HepG2 (cell line): ENCODE results near the gene NYNRIN. TPM values are rescaled to one million over a fixed set of nuclear protein-coding genes. Genes with fewer than 3 reads are reported as not detected.

Experiments
- BHLHE40 ChIP-seq: IDR thresholded peaks from 2 replicates; pipeline ENCODE4 v1.6.1; 2011; ENCODE audit warnings: low read length, improper control_type of control experiment
- CBX1 ChIP-seq: IDR thresholded peaks from one replicate; pipeline ENCODE4 v1.6.1; 2016; ENCODE audit warnings: antibody characterized with exemption, low read depth
- DNMT1 ChIP-seq: sonication (generic); formaldehyde crosslinking; IDR thresholded peaks from 2 replicates; pipeline ENCODE4 v1.5.1; 2020; ENCODE audit warnings: mild to moderate bottlenecking, missing genetic modification reagents
- HNRNPK ChIP-seq: fragments of 200-400 bp; formaldehyde crosslinking; IDR thresholded peaks from 2 replicates; pipeline ENCODE4 v1.6.1; 2018; ENCODE audit warnings: low read length, low read depth, moderate library complexity, mild to moderate bottlenecking; ENCODE audit not compliant: poor library complexity, severe bottlenecking
- KLF6 ChIP-seq: IDR thresholded peaks from 2 replicates; pipeline ENCODE4 v1.8.0; 2016; ENCODE audit warnings: missing biosample characterization, missing genetic modification reagents
- MXD4 ChIP-seq: IDR thresholded peaks from 2 replicates; pipeline ENCODE4 v1.6.1; 2016; ENCODE audit warnings: mild to moderate bottlenecking, missing biosample characterization, missing genetic modification reagents
- PRMT3 ChIP-seq: sonication (generic); formaldehyde crosslinking; IDR thresholded peaks from 2 replicates; pipeline ENCODE4 v1.8.1; 2022; ENCODE audit warnings: low read depth, mild to moderate bottlenecking, moderate library complexity, missing genetic modification reagents, borderline replicate concordance
- RAD21 ChIP-seq: fragments of 450-650 bp; formaldehyde crosslinking; IDR thresholded peaks from 2 replicates; pipeline ENCODE4 v1.5.0; 2020; ENCODE audit warnings: mild to moderate bottlenecking
- SPEN ChIP-seq: sonication (generic); formaldehyde crosslinking; IDR thresholded peaks from 2 replicates; pipeline ENCODE4 v1.5.1; 2020; ENCODE audit warnings: low read depth, mild to moderate bottlenecking, missing genetic modification reagents
- SUZ12 ChIP-seq: fragments of 150-350 bp; IDR thresholded peaks from 2 replicates; pipeline ENCODE4 v1.6.1; 2014; ENCODE audit warnings: low read depth, low read length
- TBL1XR1 ChIP-seq: fragments of 150-350 bp; IDR thresholded peaks from 2 replicates; pipeline ENCODE4 v1.6.1; 2014; ENCODE audit warnings: borderline replicate concordance, low read length; ENCODE audit not compliant: partially characterized antibody
- ZMYM3 ChIP-seq: sonication (generic); formaldehyde crosslinking; IDR thresholded peaks from 2 replicates; pipeline ENCODE4 v1.5.1; 2020; ENCODE audit warnings: mild to moderate bottlenecking, missing genetic modification reagents
- ZNF143 ChIP-seq: sonication (generic); formaldehyde crosslinking; IDR thresholded peaks from 2 replicates; pipeline ENCODE4 v1.4.0; 2020; ENCODE audit warnings: missing genetic modification reagents
- ZNF33A ChIP-seq: sonication (generic); formaldehyde crosslinking; IDR thresholded peaks from 2 replicates; pipeline ENCODE4 v1.5.1; 2020; ENCODE audit warnings: missing genetic modification reagents, mild to moderate bottlenecking, moderate library complexity, borderline replicate concordance
- ZNF552 ChIP-seq: sonication (generic); formaldehyde crosslinking; IDR thresholded peaks from 2 replicates; pipeline ENCODE4 v1.9.0; 2022; ENCODE audit warnings: missing genetic modification reagents, mild to moderate bottlenecking, borderline replicate concordance
- ZNF782 ChIP-seq: sonication (generic); formaldehyde crosslinking; IDR thresholded peaks from 2 replicates; pipeline ENCODE4 v1.4.0; 2020; ENCODE audit warnings: missing genetic modification reagents, mild to moderate bottlenecking, borderline replicate concordance
- ZZZ3 ChIP-seq: sonication (generic); formaldehyde crosslinking; IDR thresholded peaks from 2 replicates; pipeline ENCODE4 v1.4.0; 2020; ENCODE audit warnings: missing genetic modification reagents, mild to moderate bottlenecking, borderline replicate concordance
- polyA plus RNA-seq, 8 experiments: library from polyadenylated mRNA; depleted of rRNA in 3 of 8; stranded (reverse) in 7 of 8; unstranded in 1 of 8; fragments of >200 nt; fragmentation: Illumina TruSeq in 4 of 8; extraction: Trizol in 4 of 8; gene quantifications; 2 replicates each; pipeline versions ENCODE4 v1.2.1 to v1.2.3, GENCODE V29; 2011 to 2016; ENCODE audit warnings: low read depth in 4 of 8, missing spikeins in 1 of 8, mixed read lengths in 1 of 8; ENCODE audit not compliant: insufficient read depth in 1 of 8
- total RNA-seq, 5 experiments: library from RNA; depleted of rRNA; stranded (reverse); fragments of >200 nt; fragmentation: Illumina TruSeq; extraction: Trizol; gene quantifications; 2 replicates each; pipeline ENCODE4 v1.2.3, GENCODE V29; 2016; ENCODE audit warnings: low read depth in 1 of 5
- TF ChIP-seq, protein P1 (sequence below): sonication (generic); formaldehyde crosslinking; IDR thresholded peaks from 2 replicates; pipeline ENCODE4 v1.4.0; 2020; ENCODE audit warnings: missing genetic modification reagents
- TF ChIP-seq, protein P2 (sequence below): IDR thresholded peaks from 2 replicates; pipeline ENCODE4 v1.6.1; 2016; ENCODE audit warnings: mild to moderate bottlenecking, missing biosample characterization, missing genetic modification reagents
- TF ChIP-seq, protein P3 (sequence below): sonication (generic); formaldehyde crosslinking; IDR thresholded peaks from 2 replicates; pipeline ENCODE4 v1.4.0; 2020; ENCODE audit warnings: missing genetic modification reagents, mild to moderate bottlenecking, borderline replicate concordance
- TF ChIP-seq, protein P4 (sequence below): sonication (generic); formaldehyde crosslinking; IDR thresholded peaks from 2 replicates; pipeline ENCODE4 v1.8.1; 2023; ENCODE audit warnings: mild to moderate bottlenecking, inconsistent platforms, moderate library complexity, missing genetic modification reagents, borderline replicate concordance
- TF ChIP-seq, protein P5 (sequence below): sonication (generic); formaldehyde crosslinking; conservative IDR thresholded peaks from 2 replicates; pipeline ENCODE4 v1.8.0; 2022; ENCODE audit warnings: missing genetic modification reagents
- TF ChIP-seq, protein P6 (sequence below): sonication (generic); formaldehyde crosslinking; conservative IDR thresholded peaks from 2 replicates; pipeline ENCODE4 v1.4.0; 2020; ENCODE audit warnings: missing genetic modification reagents

NYNRIN gene
- total and polyA plus RNA-seq, 2 of the 13 experiments (the other 11 are each of a cell fraction or from before 2014, with no cell fraction given) = 0.63 to 1.1 TPM

DNA sequence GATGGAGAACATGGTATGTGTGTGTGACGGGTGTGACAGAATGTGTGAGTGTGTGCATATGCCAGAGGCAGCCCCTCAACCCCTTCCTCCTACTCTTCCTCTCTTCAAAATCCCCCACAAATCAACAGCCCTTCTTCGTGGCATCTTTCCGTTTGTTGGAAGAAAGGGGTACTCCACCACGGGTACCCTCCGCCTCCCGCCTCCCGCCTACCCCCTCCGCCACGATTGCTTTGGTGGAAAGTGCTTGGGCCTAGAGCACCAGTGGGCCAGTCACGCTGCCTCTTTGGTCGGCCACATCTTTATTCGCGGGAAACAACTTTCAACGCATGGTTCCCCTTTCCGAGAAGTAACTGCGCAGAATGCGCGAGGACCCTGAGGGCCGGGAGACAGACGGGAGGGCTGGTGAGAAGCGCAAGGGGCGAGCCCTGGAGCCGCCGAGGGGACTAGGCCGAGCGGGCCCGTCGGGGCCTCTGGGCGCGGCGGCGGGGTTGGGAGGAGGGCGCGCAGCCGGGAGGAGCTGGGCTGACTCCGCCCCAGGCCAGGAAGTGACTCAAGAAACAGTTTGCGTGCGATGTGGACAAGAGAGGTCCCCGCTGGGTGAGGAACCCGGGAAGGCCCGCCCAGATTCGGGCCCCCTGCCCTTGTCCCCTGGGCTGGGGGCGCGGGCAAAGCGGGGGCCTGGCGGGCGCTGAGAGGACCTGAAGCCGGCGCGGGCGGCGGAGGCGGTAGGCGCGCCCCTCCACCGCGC, 30.8 kb downstream of the NYNRIN start, which contains the start of the genes CBLN3 and KHNYN (continued):
- TF ChIP-seq, protein P1, sequence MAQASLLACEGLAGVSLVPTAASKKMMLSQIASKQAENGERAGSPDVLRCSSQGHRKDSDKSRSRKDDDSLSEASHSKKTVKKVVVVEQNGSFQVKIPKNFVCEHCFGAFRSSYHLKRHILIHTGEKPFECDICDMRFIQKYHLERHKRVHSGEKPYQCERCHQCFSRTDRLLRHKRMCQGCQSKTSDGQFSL (CRISPR knock-in tag) = no peak
- TF ChIP-seq TBL1XR1 (no peak), SUZ12 (no peak), MXD4 (CRISPR knock-in tag) (peak; percentile 92), CBX1 (peak; percentile 85), HNRNPK (no peak), SPEN (CRISPR knock-in tag) (peak; percentile 92), DNMT1 (CRISPR knock-in tag) (peak; percentile 30), KLF6 (peak; percentile 84), ZNF143 (peak; percentile 12; the same call in 1 of the 2 replicates), ZZZ3 (CRISPR knock-in tag) (peak; percentile 88; the same call in 1 of the 2 replicates), ZMYM3 (CRISPR knock-in tag) (peak; percentile 71; the same call in 1 of the 2 replicates), RAD21 (CRISPR knock-in tag) (peak; percentile 65; the same call in 1 of the 2 replicates), ZNF782 (peak; percentile 85; the same call in 1 of the 2 replicates), ZNF552 (CRISPR knock-in tag) (no peak), ZNF33A (CRISPR knock-in tag) (no peak), BHLHE40 (no peak), PRMT3 (CRISPR knock-in tag) (no peak)
- TF ChIP-seq, protein P2, sequence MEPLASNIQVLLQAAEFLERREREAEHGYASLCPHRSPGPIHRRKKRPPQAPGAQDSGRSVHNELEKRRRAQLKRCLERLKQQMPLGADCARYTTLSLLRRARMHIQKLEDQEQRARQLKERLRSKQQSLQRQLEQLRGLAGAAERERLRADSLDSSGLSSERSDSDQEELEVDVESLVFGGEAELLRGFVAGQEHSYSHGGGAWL = peak; percentile 73
- TF ChIP-seq, protein P3, sequence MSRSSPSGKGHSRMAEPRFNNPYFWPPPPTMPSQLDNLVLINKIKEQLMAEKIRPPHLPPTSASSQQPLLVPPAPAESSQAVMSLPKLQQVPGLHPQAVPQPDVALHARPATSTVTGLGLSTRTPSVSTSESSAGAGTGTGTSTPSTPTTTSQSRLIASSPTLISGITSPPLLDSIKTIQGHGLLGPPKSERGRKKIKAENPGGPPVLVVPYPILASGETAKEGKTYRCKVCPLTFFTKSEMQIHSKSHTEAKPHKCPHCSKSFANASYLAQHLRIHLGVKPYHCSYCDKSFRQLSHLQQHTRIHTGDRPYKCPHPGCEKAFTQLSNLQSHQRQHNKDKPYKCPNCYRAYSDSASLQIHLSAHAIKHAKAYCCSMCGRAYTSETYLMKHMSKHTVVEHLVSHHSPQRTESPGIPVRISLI (CRISPR knock-in tag) = peak; percentile 47; the same call in 1 of the 2 replicates
- TF ChIP-seq, protein P4, sequence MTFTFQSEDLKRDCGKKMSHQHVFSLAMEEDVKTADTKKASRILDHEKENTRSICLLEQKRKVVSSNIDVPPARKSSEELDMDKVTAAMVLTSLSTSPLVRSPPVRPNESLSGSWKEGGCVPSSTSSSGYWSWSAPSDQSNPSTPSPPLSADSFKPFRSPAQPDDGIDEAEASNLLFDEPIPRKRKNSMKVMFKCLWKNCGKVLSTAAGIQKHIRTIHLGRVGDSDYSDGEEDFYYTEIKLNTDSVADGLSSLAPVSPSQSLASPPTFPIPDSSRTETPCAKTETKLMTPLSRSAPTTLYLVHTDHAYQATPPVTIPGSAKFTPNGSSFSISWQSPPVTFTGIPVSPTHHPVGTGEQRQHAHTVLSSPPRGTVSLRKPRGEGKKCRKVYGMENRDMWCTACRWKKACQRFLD (CRISPR knock-in tag) = no peak
- TF ChIP-seq, protein P5, sequence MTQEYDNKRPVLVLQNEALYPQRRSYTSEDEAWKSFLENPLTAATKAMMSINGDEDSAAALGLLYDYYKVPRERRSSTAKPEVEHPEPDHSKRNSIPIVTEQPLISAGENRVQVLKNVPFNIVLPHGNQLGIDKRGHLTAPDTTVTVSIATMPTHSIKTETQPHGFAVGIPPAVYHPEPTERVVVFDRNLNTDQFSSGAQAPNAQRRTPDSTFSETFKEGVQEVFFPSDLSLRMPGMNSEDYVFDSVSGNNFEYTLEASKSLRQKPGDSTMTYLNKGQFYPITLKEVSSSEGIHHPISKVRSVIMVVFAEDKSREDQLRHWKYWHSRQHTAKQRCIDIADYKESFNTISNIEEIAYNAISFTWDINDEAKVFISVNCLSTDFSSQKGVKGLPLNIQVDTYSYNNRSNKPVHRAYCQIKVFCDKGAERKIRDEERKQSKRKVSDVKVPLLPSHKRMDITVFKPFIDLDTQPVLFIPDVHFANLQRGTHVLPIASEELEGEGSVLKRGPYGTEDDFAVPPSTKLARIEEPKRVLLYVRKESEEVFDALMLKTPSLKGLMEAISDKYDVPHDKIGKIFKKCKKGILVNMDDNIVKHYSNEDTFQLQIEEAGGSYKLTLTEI = no peak
- TF ChIP-seq, protein P6, sequence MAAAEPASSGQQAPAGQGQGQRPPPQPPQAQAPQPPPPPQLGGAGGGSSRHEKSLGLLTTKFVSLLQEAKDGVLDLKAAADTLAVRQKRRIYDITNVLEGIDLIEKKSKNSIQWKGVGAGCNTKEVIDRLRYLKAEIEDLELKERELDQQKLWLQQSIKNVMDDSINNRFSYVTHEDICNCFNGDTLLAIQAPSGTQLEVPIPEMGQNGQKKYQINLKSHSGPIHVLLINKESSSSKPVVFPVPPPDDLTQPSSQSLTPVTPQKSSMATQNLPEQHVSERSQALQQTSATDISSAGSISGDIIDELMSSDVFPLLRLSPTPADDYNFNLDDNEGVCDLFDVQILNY (CRISPR knock-in tag) = peak; percentile 90
